Measurements from ENCODE around the gene RXRA. TPM values are rescaled to one million over a fixed set of nuclear protein-coding genes. Genes with fewer than 3 reads are reported as not detected.

Gene RXRA
- total and polyA plus RNA-seq, 10 of the 15 experiments (the other 5 are each of a cell fraction or from before 2014, with no cell fraction given) = 0.89 to 36.8 (median 11.1) TPM

GRCh38 chr9:134398756-134399155 lies 72.5 kb downstream of the RXRA start:
- ATAC-seq (no peak), FAIRE-seq (no peak), DNase-seq (ENCODE audit: low read depth, low spot score) (no peak)
- Histone ChIP-seq H3K4me1 (ENCODE audit: control insufficient read depth, insufficient read depth, low read length) (peaks cover 35% of the 10 kb centered on the region), H3K4me3 (no peak overlapping the region), H3K4me2 (ENCODE audit: control insufficient read depth, insufficient read depth) (no peak overlapping the region), H3K27me3 (replicated peaks in 1 of 2; ENCODE audit: control insufficient read depth in 2 of 2, insufficient read depth in 2 of 2, low read length in 1 of 2) (no peaks in the 10 kb centered on the region), H3K27ac (ENCODE audit: control insufficient read depth, insufficient read depth) (no peak overlapping the region), H4K20me1 (ENCODE audit: control insufficient read depth, insufficient read depth) (no peaks in the 10 kb centered on the region), H3K36me3 (ENCODE audit: control insufficient read depth in 2 of 2, insufficient read depth in 2 of 2, low read length in 1 of 2) (peaks cover 8 to 11% of the 10 kb centered on the region in 2 experiments; a peak in 2 of 4 replicates), H3K9me3 (replicated peaks; ENCODE audit: control insufficient read depth, insufficient read depth, low read length) (peaks cover 9% of the 10 kb centered on the region), H3K79me2 (ENCODE audit: control insufficient read depth, insufficient read depth, low read length) (peaks cover 58% of the 10 kb centered on the region), H2AFZ (ENCODE audit: control insufficient read depth, low read depth, low read length) (no peak overlapping the region), H3K9ac (ENCODE audit: control insufficient read depth, insufficient read depth, low read length) (no peak overlapping the region)
- POLR2A ChIA-PET = no interaction called here
- RAD21 ChIA-PET (ENCODE audit: unreplicated experiment) = no interaction called here
- TF ChIP-seq HDAC6 (IDR thresholded peaks at IDR 0.05; ENCODE audit: unreplicated experiment) (no peak), TCF12 (IDR thresholded peaks at IDR 0.05; ENCODE audit: low read depth, low read length) (no peak), MEF2A (IDR thresholded peaks at IDR 0.05; ENCODE audit: insufficient read depth, low read depth, low read length) (no peak), BHLHE40 (IDR thresholded peaks at IDR 0.05; ENCODE audit: borderline replicate concordance in 1 of 2, low read depth in 2 of 2, low read length in 1 of 2) (no peak), BMI1 (IDR thresholded peaks at IDR 0.05; ENCODE audit: borderline replicate concordance) (no peak)
- BruUV-seq (replicated peaks) = no TSS peak
- intact Hi-C loops (cut with micrococcal nuclease; ENCODE audit: unreplicated experiment) = loop anchor here (5.0 kb wide), 1 partner anchor 44 kb away; no protein-coding TSS in a partner anchor
- in situ Hi-C loops (cut with MboI) = no loop called here
- WGBS (ENCODE audit: insufficient coverage, insufficient replicate concordance, low lambda C conversion rate, missing lambda C conversion rate) = 98% methylated on average over 5 of the region's 5 CpGs
- CTCF ChIA-PET = no interaction called here
- SMC1A ChIA-PET (ENCODE audit: uncharacterized antibody, unreplicated experiment) = no interaction called here

- Histone ChIP-seq H3K4me1 (ENCODE audit: control insufficient read depth, insufficient read depth, low read length) (peaks cover 41% of the 10 kb centered on the region), H3K9me3 (replicated peaks; ENCODE audit: control insufficient read depth, insufficient read depth, low read length) (peaks cover 9% of the 10 kb centered on the region), H3K27ac (ENCODE audit: control insufficient read depth, insufficient read depth) (no peak overlapping the region), H3K36me3 (ENCODE audit: control insufficient read depth in 2 of 2, insufficient read depth in 2 of 2, low read length in 1 of 2) (peaks cover 10 to 11% of the 10 kb centered on the region in 2 experiments; a peak in 2 of 4 replicates), H3K4me2 (ENCODE audit: control insufficient read depth, insufficient read depth) (no peak overlapping the region), H3K9ac (ENCODE audit: control insufficient read depth, insufficient read depth, low read length) (no peak overlapping the region), H4K20me1 (ENCODE audit: control insufficient read depth, insufficient read depth) (no peaks in the 10 kb centered on the region), H2AFZ (ENCODE audit: control insufficient read depth, low read depth, low read length) (no peak overlapping the region), H3K79me2 (ENCODE audit: control insufficient read depth, insufficient read depth, low read length) (peaks cover 54% of the 10 kb centered on the region), H3K4me3 (no peak overlapping the region), H3K27me3 (replicated peaks in 1 of 2; ENCODE audit: control insufficient read depth in 2 of 2, insufficient read depth in 2 of 2, low read length in 1 of 2) (no peaks in the 10 kb centered on the region)
- 0 out of 2 replicates have a peak, but pooled peaks have one; percentile 32 for TF ChIP-seq NFYB (IDR thresholded peaks at IDR 0.05; ENCODE audit: insufficient read depth, low read depth, low read length)
- peak; percentile 34 to 84 (median 71) for TF ChIP-seq CTCF (IDR thresholded peaks at IDR 0.05 in 2 of 3, conservative IDR thresholded peaks at IDR 0.05 in 1 of 3; ENCODE audit: control insufficient read depth in 2 of 3, extremely low read depth in 1 of 3, insufficient read depth in 1 of 3, low read depth in 3 of 3, low read length in 3 of 3)
- TF ChIP-seq ZNF217 (IDR thresholded peaks at IDR 0.05) = no peak
- peak; percentile 20; the same call in 1 of the 2 replicates for TF ChIP-seq RAD21 (IDR thresholded peaks at IDR 0.05; ENCODE audit: insufficient read depth, low read depth, low read length)
- RAD21 ChIA-PET (ENCODE audit: unreplicated experiment) = interaction anchor here (1.1 kb wide), 1 partner anchor 8 kb away, joined by 3 read pairs; no protein-coding TSS in a partner anchor
- CTCF ChIA-PET = interaction anchor here (0.7 kb wide), 1 partner anchor 44 kb away, joined by 3 read pairs; no protein-coding TSS in a partner anchor
- ATAC-seq (no peak), FAIRE-seq (peak; percentile 52), DNase-seq (ENCODE audit: low read depth, low spot score) (no peak)
- no TSS peak for BruUV-seq (replicated peaks)
- 97% methylated on average over 2 of the region's 2 CpGs for WGBS (ENCODE audit: insufficient coverage, insufficient replicate concordance, low lambda C conversion rate, missing lambda C conversion rate)
- intact Hi-C loops (cut with micrococcal nuclease; ENCODE audit: unreplicated experiment) (loop anchor here (5.0 kb wide), 1 partner anchor 43 kb away; no protein-coding TSS in a partner anchor), in situ Hi-C loops (cut with MboI) (no loop called here)
- POLR2A ChIA-PET = no interaction called here
- SMC1A ChIA-PET (ENCODE audit: uncharacterized antibody, unreplicated experiment) = interaction anchor here (0.6 kb wide), 1 partner anchor 8 kb away, joined by 3 read pairs; no protein-coding TSS in a partner anchor
Observed at GRCh38 chr9:134399435-134400056, 73.3 kb downstream of the RXRA start.

All from GM12878 (cell line).